Esophagus (tissue), 2 donors: ENCODE results near the gene WNT10A. TPM values are rescaled to one million over a fixed set of nuclear protein-coding genes. Genes with fewer than 3 reads are reported as not detected.

Source experiments
- H3K27ac ChIP-seq, 2 donors: one replicate each; pipeline ENCODE4 v1.5.1; 2013; ENCODE audit warnings: low read depth in 2 of 2, mild to moderate bottlenecking in 2 of 2, inconsistent platforms in 1 of 2, low read length in 1 of 2, moderate library complexity in 1 of 2
- H3K27me3 ChIP-seq, 2 donors: one replicate each; pipeline ENCODE4 v1.6.1; 2013; ENCODE audit warnings: low read length in 2 of 2, control low read depth in 1 of 2, mild to moderate bottlenecking in 1 of 2; ENCODE audit not compliant: insufficient read depth in 2 of 2, control insufficient read depth in 1 of 2
- H3K36me3 ChIP-seq, 2 donors: one replicate each; pipeline ENCODE4 v1.6.1; 2013; ENCODE audit warnings: low read length in 1 of 2; ENCODE audit not compliant: control insufficient read depth in 2 of 2, insufficient read depth in 2 of 2
- H3K4me1 ChIP-seq, 2 donors: one replicate each; pipeline ENCODE4 v1.6.1; 2013; ENCODE audit warnings: low read length in 1 of 2; ENCODE audit not compliant: control insufficient read depth in 2 of 2, insufficient read depth in 2 of 2
- H3K4me3 ChIP-seq, 2 donors: one replicate each; pipeline ENCODE4 v1.5.1; 2013; ENCODE audit warnings: low read length in 2 of 2, mild to moderate bottlenecking in 2 of 2, low read depth in 1 of 2, moderate library complexity in 1 of 2
- H3K9me3 ChIP-seq, 2 donors: one replicate each; pipeline ENCODE4 v1.6.1; 2013; ENCODE audit warnings: mild to moderate bottlenecking in 2 of 2, low read depth in 1 of 2, low read length in 1 of 2, moderate library complexity in 1 of 2; ENCODE audit not compliant: control insufficient read depth in 2 of 2, insufficient read depth in 1 of 2
- WGBS, 2 donors: extraction: QIAGEN DNeasy Blood & Tissue Kit; methylation state at CpG; one replicate each; pipeline ENCODE4 v1.1.7; 2013; 5-methylcytosine and 5-hydroxymethylcytosine counted together
- polyA plus RNA-seq, 2 donors: library from polyadenylated mRNA; stranded (reverse); fragments of 200-250 nt; gene quantifications; one replicate each; pipeline ENCODE4 v1.2.3, GENCODE V29; 2013
- donor health status: healthy with polysubstance abuse.
- donor health status: Bipolar disorder and iron deficiency.

Gene WNT10A
- polyA plus RNA-seq, 2 donors: 9.6 to 13.7 TPM

GRCh38 chr2:218856167-218856895 lies 24.3 kb upstream of the WNT10A start:
- 41 to 54% methylated on average over 12 of the region's 12 CpGs for WGBS, 2 donors
- H3K9me3 ChIP-seq: no peaks in the 10 kb centered on the region
- H3K27me3 ChIP-seq: peaks cover 0 to 11% of the 10 kb centered on the region in 2 donors
- no peak overlapping the region for H3K4me3 ChIP-seq
- peaks cover 0 to 7% of the 10 kb centered on the region in 2 donors for H3K4me1 ChIP-seq
- no peaks in the 10 kb centered on the region for H3K36me3 ChIP-seq
- H3K27ac ChIP-seq: no peak overlapping the region

- Histone ChIP-seq H3K27me3 (peaks cover 0 to 11% of the 10 kb centered on the region in 2 donors), H3K4me1 (peaks cover 0 to 7% of the 10 kb centered on the region in 2 donors), H3K4me3 (no peak overlapping the region)
These were observed 23.8 kb upstream of the WNT10A start for GRCh38 chr2:218856896-218857243.

GRCh38 chr2:218857371-218858137 lies 23.1 kb upstream of the WNT10A start:
- 22 to 23% methylated on average over 9 to 10 of the region's 10 CpGs for WGBS, 2 donors
- H3K27me3 ChIP-seq: peaks cover 0 to 11% of the 10 kb centered on the region in 2 donors
- no peaks in the 10 kb centered on the region for H3K36me3 ChIP-seq
- H3K4me1 ChIP-seq: peaks cover 0 to 7% of the 10 kb centered on the region in 2 donors
- H3K4me3 ChIP-seq: no peak overlapping the region
- no peaks in the 10 kb centered on the region for H3K9me3 ChIP-seq
- H3K27ac ChIP-seq: no peak overlapping the region

More at GRCh38 chr2:218856896-218857243, 23.8 kb upstream of the WNT10A start:
- 77 to 86% methylated on average over 1 of the region's 1 CpG for WGBS, 2 donors
- H3K9me3 ChIP-seq: no peaks in the 10 kb centered on the region
- no peak overlapping the region for H3K27ac ChIP-seq
- no peaks in the 10 kb centered on the region for H3K36me3 ChIP-seq

- Histone ChIP-seq H3K9me3 (no peaks in the 10 kb centered on the region), H3K36me3 (no peaks in the 10 kb centered on the region), H3K4me1 (peaks cover 0 to 7% of the 10 kb centered on the region in 2 donors), H3K4me3 (no peak overlapping the region), H3K27ac (no peak overlapping the region), H3K27me3 (peaks cover 0 to 11% of the 10 kb centered on the region in 2 donors)
- WGBS, 2 donors: 13 to 23% methylated on average over 1 of the region's 1 CpG
These were observed 22.6 kb upstream of the WNT10A start for GRCh38 chr2:218858138-218858445.

GRCh38 chr2:218858671-218859555 lies 21.7 kb upstream of the WNT10A start:
- 6% methylated on average over 51 of the region's 51 CpGs for WGBS, 2 donors

DNA sequence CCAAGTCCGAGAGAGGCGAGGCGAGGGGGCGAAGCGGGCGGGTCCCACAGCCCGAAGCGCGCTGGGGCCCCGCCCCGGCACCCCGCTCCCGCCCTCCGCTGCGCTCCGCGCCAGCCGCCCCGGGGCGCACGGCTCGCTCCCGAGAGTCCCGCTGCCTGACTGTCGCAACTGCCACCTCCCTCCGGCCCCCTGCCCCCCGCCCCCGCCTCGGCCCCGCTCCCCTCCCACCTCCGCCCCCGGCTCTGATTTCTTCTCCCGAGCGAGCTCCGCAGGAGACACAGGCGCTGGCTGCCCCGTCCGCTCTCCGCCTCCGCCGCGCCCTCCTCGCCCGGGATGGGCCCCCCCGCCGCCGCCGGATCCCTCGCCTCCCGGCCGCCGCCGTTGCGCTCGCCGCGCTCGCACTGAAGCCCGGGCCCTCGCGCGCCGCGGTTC lies 21.1 kb upstream of the WNT10A start, which contains the start of gene WNT6:
WNT6 (plus strand) TSS at position 250 of the 432 bp plus-strand sequence. CDS start 233 bp downstream, outside the sequence.
- Histone ChIP-seq H3K27ac (no peak within 1 kb of the TSS), H3K36me3 (no peaks in the 10 kb centered on the region), H3K4me3 (peak within 1 kb of the TSS; percentile 26), H3K4me1 (peaks cover 0 to 7% of the 10 kb centered on the region in 2 donors), H3K27me3 (peaks cover 0 to 11% of the 10 kb centered on the region in 2 donors), H3K9me3 (no peaks in the 10 kb centered on the region)
- 1% methylated on average over 50 to 64 of the region's 64 CpGs for WGBS, 2 donors

More at GRCh38 chr2:218858671-218859555, 21.7 kb upstream of the WNT10A start:
- no peak overlapping the region for H3K27ac ChIP-seq
- H3K4me1 ChIP-seq: peaks cover 0 to 7% of the 10 kb centered on the region in 2 donors
- H3K9me3 ChIP-seq: no peaks in the 10 kb centered on the region
- no peaks in the 10 kb centered on the region for H3K36me3 ChIP-seq
- H3K4me3 ChIP-seq: peak overlapping the region in 1 of 2 donors; percentile 21
- peaks cover 0 to 11% of the 10 kb centered on the region in 2 donors for H3K27me3 ChIP-seq

GRCh38 chr2:218859988-218860831 lies 20.4 kb upstream of the WNT10A start:
- Histone ChIP-seq H3K9me3 (no peaks in the 10 kb centered on the region), H3K27me3 (peaks cover 0 to 11% of the 10 kb centered on the region in 2 donors)

GRCh38 chr2:218860950-218861381 lies 19.7 kb upstream of the WNT10A start:
- Histone ChIP-seq H3K27ac (no peak overlapping the region), H3K27me3 (peaks cover 0 to 7% of the 10 kb centered on the region in 2 donors), H3K36me3 (no peaks in the 10 kb centered on the region), H3K4me3 (no peak overlapping the region), H3K4me1 (peaks cover 0 to 7% of the 10 kb centered on the region in 2 donors), H3K9me3 (no peaks in the 10 kb centered on the region)
- WGBS, 2 donors: 2 to 3% methylated on average over 21 of the region's 21 CpGs

More at GRCh38 chr2:218859988-218860831, 20.4 kb upstream of the WNT10A start:
- peak overlapping the region; percentile 26 for H3K4me3 ChIP-seq
- no peak overlapping the region for H3K27ac ChIP-seq
- WGBS, 2 donors: 3 to 4% methylated on average over 47 of the region's 47 CpGs
- H3K4me1 ChIP-seq: peaks cover 0 to 7% of the 10 kb centered on the region in 2 donors
- no peaks in the 10 kb centered on the region for H3K36me3 ChIP-seq
